Breast epithelium (tissue), 3 donors: ENCODE measurements around the gene CENPB.

Experiments
- POLR2A ChIP-seq: fragments of 450-650 bp; IDR thresholded peaks from one replicate; pipeline ENCODE4 v1.6.1; 2016; ENCODE audit warnings: antibody characterized with exemption, mild to moderate bottlenecking, moderate library complexity
- POLR2AphosphoS5 ChIP-seq, 3 donors: sonication (generic); formaldehyde crosslinking; IDR thresholded peaks; one replicate each; pipeline ENCODE4 v1.6.1; 2017; ENCODE audit warnings: antibody characterized with exemption in 3 of 3

- TF ChIP-seq POLR2A (no peak), POLR2AphosphoS5 (IDR thresholded peaks at IDR 0.05) (no peak)
Measured at GRCh38 chr20:3821996-3822395, 35.5 kb upstream of the CENPB start.
